ENCODE results near the gene RPS25.
"Not testable (repeated sequence)": the region's sequence is repeated elsewhere in the genome, so short reads cannot be mapped to it uniquely, and the experiment has no call there.

The RPS25 gene

GRCh38 chr11:119038884-119039283, 20.7 kb upstream of the RPS25 start:
- no peak for DNase-seq

- DNase-seq, result no peak
Observed at GRCh38 chr11:119034813-119035212, 16.7 kb upstream of the RPS25 start.

- not testable (repeated sequence) for DNase-seq
Observed at GRCh38 chr11:119033421-119033820, 15.3 kb upstream of the RPS25 start.

GRCh38 chr11:119031912-119032280, 13.8 kb upstream of the RPS25 start:
- DNase-seq, result no peak

DNA sequence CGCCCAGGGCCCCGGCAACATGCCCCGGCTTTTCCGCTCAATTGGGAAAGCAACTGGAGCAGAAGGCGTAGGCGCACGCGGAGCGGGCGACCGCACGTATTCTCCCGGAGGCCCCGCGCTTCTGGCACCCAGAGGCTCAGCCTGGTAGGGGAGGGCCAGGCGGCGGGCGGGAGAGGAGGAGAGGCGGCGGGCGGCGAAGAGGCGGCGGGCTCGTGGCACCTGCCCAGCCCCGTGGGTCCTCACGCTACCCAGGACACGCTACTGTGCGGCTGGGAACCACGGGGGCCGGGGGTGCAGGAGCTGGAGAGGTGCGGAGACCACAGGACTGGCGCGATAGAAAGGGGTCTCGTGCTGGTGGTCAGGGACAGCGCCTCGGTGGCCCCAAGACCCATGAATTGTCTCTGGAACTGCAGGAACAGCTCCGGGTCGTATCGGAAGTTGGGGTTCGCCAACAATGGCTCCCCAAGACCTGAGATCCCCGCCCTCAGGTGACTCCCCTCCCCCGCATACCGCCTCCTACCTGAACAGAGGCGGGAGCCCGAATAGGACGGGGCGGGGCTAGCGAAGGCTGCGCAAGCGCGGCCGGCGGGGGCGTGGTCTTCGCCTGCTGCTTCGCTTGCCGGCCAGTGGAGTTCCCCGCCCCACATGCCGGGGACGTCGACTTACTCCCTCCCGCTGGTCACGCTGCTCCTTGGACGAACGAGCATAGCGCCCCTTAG, 12.3 kb upstream of the RPS25 start, which contains the start of gene SLC37A4:
TSS of gene SLC37A4 (minus strand) at position 549 of the 719 bp plus-strand sequence.
- peak; percentile 92 to 96 for DNase-seq

DNA sequence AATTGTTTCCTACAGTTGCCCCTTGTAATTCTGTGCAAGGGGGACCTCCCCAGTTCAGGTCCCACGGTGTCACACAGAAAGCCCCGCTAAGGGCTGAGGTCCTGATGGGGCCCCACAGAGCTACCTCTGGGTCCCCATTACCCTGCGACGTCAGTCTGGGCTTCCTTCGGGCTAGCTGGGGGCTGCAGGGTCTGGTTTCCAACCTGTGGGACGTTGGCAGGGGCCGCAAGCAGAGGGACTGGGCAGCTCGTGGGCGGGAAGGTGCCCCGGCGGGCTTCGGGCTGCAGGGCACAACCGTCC, 11.8 kb upstream of the RPS25 start:
- DNase-seq, result no peak

DNA sequence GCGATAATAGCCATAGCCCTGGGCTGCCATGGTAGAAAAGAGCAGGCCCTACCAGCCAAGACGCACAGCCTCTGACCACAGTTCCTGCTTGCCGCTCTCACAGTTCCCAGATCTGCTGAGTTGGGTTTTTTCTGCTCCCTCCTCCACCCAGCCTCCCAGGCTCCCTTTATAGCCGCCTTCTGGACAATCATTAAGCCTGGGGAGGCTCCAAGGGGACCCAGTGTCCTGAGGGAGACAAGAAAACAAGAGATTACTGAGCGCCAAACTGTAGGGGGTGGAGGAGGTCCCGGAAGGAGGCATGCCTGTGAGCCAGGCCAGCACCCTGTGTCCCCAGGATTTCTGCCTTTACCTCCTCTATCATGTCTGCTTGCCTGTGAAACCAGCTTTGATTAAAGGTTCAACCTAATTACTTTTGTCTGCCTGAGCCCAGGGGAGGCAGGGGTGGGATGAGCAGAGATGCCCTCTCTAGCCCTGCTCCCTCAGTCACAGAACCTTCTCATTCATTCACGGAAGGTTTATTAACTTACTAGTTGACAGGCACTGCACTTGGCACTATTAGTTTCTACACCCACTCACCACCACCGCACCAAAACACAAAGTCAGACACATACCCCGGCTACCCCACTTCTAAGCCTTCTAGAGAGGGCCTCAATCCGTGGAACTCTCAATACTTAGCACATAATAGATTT, 11.3 kb upstream of the RPS25 start:
- no peak for DNase-seq

DNA sequence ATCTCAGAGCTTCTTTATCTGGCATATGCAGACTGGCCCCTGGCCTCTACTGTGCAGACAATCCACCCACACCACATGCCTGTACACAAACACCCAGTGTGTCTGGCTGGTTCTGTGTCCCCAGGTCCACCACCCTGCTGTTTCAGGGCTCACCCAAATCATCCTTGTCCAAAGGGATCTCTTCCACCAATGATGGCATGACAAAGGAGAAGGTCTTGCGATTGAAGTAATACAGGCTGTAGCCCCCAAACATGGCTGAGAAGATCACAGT, 10.9 kb upstream of the RPS25 start:
- no peak for DNase-seq

DNA sequence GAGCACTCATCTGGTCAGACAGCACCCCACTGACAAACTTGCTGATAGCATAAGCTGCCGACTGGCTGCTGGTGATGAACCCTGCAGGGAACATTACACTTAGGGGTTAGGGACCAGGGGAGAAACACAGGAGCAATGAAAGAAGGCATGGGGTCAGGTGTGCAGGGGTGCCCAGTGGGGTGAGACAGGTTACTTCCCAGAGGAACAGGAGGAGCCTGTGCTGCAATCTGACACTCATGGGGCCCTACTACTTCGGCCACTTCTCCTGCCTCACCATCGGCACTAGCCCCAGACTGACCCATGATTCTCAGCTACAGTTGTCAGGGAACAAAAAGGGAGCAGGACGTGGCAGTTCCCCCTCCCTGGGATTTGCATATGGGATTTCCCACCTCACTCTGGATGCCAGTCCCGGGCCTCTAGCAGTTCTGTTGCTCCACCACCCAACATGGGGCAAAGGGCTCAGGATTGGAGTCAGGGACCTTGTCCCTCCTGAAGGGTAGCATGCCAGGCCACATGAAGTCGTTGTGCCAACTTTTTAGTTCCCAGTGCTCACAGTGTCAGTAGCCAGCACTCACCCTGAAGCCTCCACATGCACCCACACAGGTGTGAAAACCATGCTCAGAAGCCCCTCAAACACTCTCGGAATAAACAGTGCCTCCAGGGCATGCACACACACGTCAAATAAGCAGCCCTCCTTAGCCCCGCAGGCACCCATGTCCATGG, 10.4 kb upstream of the RPS25 start:
- DNase-seq, result no peak

DNA sequence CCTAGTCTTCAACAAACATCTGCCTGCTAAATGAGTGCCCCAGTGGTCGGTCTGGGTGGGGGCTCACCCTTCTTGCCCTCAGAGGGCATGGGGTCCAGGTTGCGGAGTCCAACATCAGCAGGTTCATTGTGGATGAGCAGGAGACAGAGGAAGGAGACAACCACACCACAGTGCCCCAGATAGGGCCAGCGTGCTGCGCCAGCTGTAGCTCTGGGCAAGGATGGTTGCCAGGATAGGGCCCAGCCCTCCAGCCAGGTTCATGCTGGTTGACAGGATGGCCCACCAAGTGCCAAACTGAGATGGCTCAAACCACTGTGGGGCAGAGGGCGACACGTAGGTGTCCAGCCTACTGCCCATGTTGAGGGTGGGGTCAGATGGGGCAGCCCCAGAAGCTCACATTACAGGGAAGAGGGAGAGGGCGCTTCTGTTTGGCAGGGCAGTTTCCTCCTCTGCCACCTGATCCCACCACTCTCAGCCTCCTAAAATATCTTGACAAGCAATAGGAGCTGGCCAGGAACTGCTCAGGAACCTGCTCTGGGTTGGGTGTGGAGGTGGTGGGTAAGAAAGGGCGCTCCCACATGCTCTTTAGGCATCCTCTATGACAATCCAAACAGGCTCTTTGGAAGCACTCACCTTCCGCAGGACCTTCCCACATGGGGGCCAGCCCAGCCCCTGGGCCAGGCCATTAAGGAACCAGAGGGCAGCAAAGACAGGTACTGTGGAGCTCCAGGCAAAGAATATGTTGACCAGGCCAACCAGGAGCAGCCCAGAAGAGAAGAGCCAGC, 9.6 kb upstream of the RPS25 start:
- DNase-seq, result no peak

- DNase-seq, result no peak
Observed at GRCh38 chr11:119026970-119027369, 8.8 kb upstream of the RPS25 start.

DNA sequence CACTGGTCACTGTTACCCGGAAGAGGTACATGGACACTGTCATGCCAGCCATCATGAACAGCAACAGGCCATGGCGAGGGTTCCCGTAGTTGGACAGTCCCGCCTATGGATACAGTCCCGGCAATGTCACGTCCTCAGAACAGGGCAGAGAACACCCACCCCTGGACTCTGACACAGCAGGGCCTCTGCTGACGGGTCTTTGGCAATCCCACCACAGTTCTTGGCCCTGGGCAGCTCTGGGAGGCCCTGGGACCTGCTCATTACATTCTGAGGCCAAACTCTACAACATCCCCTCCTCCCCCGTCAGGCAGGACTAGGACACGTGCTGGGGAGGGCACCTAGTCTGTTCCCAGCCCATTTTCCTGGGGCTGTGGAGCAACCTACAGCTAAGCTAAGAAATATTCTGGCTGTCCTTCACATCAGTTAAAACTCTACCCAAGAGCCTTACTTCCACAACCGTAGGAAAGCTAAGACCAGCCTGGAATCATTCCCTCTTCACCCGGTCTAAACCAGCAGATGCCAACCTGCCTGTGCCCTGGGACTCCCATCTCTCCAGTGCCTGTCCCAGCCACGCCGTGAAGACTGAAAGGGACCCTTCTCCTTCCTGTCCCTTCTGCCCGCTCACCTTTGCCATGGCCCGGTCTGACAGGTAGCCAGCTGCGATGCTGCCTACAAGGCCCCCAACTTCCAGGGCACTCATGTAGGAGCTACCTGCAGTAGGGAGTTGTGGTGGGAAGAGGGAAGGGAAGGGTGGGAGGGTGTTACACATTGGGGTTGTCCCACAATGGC, 8.0 kb upstream of the RPS25 start:
- DNase-seq, result no peak

DNA sequence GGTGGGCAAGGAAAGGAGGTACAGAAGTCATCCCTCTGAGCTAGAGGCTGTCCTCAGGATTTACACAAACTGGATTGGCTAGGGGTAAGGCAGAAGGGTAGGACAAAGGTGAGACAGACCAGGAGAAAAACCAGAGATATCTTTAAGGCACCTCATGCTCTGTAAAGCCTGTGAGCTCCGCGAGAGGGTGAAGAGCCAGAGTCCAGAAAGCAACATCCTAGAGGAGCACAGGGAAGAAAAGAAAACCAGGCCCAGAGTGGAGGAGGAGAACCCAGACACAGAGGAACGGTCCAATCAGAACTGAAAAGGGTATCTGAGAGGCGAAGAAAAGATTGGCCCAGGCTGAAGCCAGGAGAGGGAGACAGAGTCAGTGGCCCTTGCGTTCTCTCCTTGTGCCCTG, 7.4 kb upstream of the RPS25 start:
- no peak for DNase-seq

DNA sequence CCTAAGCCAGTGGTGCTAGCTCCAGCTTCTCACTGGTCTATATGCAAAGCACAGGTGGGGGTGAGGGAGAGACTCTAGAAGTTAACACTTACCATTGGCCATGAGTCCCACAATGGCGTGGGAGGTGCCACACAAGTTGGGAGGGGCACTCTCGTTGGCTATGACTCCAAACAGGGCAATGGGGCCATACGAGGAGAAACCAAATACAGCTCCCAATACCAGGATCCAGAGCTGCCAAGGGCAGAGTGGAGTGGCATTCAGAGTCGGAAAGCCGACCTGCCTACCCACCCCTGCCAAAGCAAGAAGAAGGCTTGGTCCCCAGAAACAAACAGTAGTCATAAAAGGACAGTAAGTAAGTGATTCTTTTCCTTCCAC, 6.9 kb upstream of the RPS25 start:
- DNase-seq, result no peak

GRCh38 chr11:119024430-119025098, 6.4 kb upstream of the RPS25 start:
- no peak for DNase-seq

DNA sequence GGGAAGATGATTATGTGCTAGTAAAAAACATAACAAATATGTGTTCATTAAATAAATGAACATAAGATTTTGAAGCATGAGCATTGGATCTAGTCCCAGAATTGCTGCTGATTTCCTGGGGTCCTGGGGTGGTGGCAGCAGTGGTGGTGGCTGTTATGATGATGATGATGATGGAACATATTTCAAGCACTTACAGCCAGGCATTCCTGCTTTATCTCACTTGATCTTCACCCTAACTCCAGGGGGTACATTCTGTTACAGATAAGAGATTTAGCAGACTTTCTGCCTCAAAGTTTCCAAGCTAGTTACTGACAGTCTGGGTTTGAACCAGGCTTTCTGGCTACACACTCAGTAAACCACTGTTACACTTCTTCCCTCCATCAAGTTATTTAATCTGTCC, 5.6 kb upstream of the RPS25 start:
- DNase-seq, result no peak

DNA sequence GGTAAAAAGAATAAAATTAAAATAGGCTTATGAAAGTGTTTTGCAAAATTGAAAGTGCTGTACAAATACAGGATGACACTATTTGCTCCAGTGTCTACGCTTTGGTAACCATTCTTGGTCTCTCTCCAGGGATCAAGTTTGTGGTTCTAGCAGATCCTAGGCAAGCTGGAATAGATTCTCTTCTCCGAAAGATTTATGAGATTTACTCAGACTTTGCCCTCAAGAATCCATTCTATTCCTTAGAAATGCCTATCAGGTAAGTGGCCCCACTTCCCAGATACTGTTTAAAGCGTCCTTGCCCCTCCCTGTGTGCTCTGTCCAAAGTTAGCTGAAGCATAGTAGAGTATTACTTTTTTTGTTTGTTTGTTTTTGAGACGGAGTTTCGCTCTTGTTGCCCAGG, 3.5 kb upstream of the RPS25 start:
- no peak for DNase-seq

- DNase-seq, result no peak
Observed at GRCh38 chr11:119019996-119020395, 1.9 kb upstream of the RPS25 start.

DNA sequence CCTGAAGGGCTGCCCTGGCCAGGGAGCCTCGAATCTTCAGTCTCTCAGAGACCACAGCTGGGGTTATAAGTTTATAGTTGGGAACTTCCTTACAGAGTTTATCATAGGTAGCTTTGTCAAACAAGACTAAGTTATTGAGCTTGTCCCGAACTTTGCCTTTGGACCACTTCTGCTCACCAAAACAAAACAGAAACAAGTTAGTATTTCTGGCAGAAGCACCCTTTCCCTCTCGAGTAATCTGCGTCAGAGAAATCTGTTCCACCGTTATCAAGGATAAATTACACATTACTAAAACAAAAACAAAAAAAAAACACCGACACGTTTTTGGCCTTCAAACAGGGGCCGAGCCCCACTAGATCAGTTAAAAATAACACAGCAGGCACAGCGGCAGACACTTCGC, 766 bp downstream of the RPS25 start:
- DNase-seq, result not testable (repeated sequence)

- DNase-seq, result no peak
Observed at GRCh38 chr11:119016216-119017009, 1.7 kb downstream of the RPS25 start.

- DNase-seq, result peak in 1 of 2 experiments; percentile 21
Observed at GRCh38 chr11:119015054-119015611, 3.0 kb downstream of the RPS25 start.

All from NCI-H524 (cell line).